NT2/D1 (cell line): ENCODE measurements around the gene TMEM240.

ENCODE experiments used
- DNase-seq: peaks from one replicate; pipeline ENCODE4 v3.0.0-alpha.2; 2011; ENCODE audit warnings: low read depth, low spot score
- H3K27me3 ChIP-seq: 2 replicates; pipeline ENCODE4 v1.6.0; 2011; ENCODE audit warnings: mild to moderate bottlenecking; ENCODE audit not compliant: insufficient read length, insufficient read depth
- H3K36me3 ChIP-seq: 2 replicates; pipeline ENCODE4 v1.6.1; 2011; ENCODE audit warnings: mild to moderate bottlenecking, low read length, mixed read lengths; ENCODE audit not compliant: insufficient read depth, insufficient read length
- H3K4me1 ChIP-seq: 2 replicates; pipeline ENCODE4 v1.5.1; 2011; ENCODE audit not compliant: insufficient read depth, insufficient read length
- H3K4me3 ChIP-seq: 2 replicates; pipeline ENCODE4 v1.5.1; 2011; ENCODE audit warnings: low read depth; ENCODE audit not compliant: insufficient read length
- H3K9ac ChIP-seq: 2 replicates; pipeline ENCODE4 v1.6.0; 2011; ENCODE audit warnings: low read depth; ENCODE audit not compliant: insufficient read length
- H3K9me3 ChIP-seq: 2 replicates; pipeline ENCODE4 v1.5.1; 2011; ENCODE audit warnings: mild to moderate bottlenecking, low read length; ENCODE audit not compliant: insufficient read depth
- SUZ12 ChIP-seq: IDR thresholded peaks from 2 replicates; pipeline ENCODE4 v1.6.1; 2011; ENCODE audit not compliant: insufficient read length, insufficient read depth; ENCODE audit errors: extremely low read depth
- YY1 ChIP-seq: IDR thresholded peaks from 2 replicates; pipeline ENCODE4 v1.6.1; 2011; ENCODE audit not compliant: insufficient read length, insufficient read depth
- ZNF274 ChIP-seq: IDR thresholded peaks from 2 replicates; pipeline ENCODE4 v1.6.1; 2011; ENCODE audit warnings: mild to moderate bottlenecking, low read depth, low read length

The TMEM240 gene

DNA sequence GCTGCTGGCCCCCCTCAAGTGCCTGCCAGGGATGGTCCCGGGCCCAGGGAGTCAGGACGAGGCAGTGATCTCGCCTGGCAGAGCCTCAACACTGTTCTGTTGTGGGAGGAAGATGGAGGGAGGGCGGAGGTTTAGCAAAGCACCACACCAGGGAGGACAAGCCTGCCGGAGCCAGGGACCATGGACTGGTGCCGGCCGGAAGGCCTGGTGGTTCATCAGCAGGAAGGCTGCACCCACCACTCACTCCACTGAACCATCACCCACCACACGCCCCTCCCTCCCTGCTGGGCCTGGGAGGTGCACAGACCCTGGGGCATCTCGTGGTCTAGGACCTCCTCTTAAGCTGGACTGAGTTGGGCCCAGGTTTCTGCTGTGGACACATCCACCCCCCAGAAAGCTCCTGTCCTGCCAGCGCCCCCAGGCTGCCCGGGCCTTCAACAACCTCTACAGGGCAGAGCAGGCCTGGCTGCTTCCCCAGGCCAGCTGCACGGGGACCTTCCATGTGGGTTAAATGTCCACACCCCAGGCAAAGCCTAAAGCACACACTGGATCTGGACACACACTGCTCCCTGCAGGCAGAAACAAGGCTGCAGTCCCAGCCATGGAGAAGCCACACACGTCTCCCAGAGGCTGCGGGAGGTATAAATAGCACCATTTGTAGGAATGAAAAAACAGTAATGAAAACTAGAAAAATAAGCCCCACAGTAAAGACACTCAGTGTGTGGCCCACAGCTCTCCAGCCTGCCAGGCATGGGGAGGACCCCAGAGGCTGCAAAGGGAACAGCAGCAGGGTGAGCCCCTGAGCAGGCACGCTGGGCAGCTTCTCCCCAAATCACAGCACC, 10.4 kb upstream of the TMEM240 start:
- Histone ChIP-seq H3K27me3 (no peaks in the 10 kb centered on the region), H3K9ac (no peak overlapping the region), H3K36me3 (peaks cover 74% of the 10 kb centered on the region), H3K4me3 (no peak overlapping the region), H3K9me3 (no peaks in the 10 kb centered on the region), H3K4me1 (peaks cover 20% of the 10 kb centered on the region)
- no peak for DNase-seq
- no peak for TF ChIP-seq SUZ12
- TF ChIP-seq ZNF274 = no peak
- TF ChIP-seq YY1 = no peak

GRCh38 chr1:1550087-1550486, 9.7 kb upstream of the TMEM240 start:
- peaks cover 20% of the 10 kb centered on the region for H3K4me1 ChIP-seq
- H3K4me3 ChIP-seq = no peak overlapping the region
- no peaks in the 10 kb centered on the region for H3K27me3 ChIP-seq
- TF ChIP-seq SUZ12 (no peak), YY1 (no peak), ZNF274 (no peak)
- no peak overlapping the region for H3K9ac ChIP-seq
- DNase-seq = no peak
- no peaks in the 10 kb centered on the region for H3K9me3 ChIP-seq
- H3K36me3 ChIP-seq = peaks cover 73% of the 10 kb centered on the region

GRCh38 chr1:1548591-1548990, 8.2 kb upstream of the TMEM240 start:
- Histone ChIP-seq H3K9ac (no peak overlapping the region), H3K36me3 (peaks cover 70% of the 10 kb centered on the region), H3K4me1 (peaks cover 16% of the 10 kb centered on the region), H3K27me3 (no peaks in the 10 kb centered on the region), H3K4me3 (no peak overlapping the region), H3K9me3 (no peaks in the 10 kb centered on the region)
- no peak for TF ChIP-seq ZNF274
- no peak for TF ChIP-seq YY1
- no peak for TF ChIP-seq SUZ12
- DNase-seq = no peak

DNA sequence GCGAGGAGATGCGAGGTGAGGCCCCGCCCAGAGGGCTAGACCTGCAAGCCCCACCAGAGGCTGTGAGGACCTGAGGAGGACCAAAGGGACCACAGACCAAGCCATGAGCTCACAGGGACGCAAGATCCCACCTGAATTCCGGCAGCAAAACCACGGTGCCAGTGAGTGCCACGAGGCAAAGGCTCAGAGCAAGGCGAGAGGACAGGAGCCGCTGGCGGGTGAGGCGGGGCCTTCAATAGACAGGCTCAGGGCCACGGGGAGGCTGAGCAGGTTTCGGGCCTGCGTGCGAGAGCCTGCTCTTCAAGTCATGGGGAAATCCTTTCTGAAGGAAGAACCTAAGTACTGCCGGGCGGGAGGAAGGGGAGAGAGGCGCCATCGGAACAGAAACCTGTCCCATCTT, 7.1 kb upstream of the TMEM240 start:
- Histone ChIP-seq H3K27me3 (no peaks in the 10 kb centered on the region), H3K9ac (no peak overlapping the region), H3K36me3 (peaks cover 75% of the 10 kb centered on the region), H3K9me3 (no peaks in the 10 kb centered on the region), H3K4me3 (no peak overlapping the region), H3K4me1 (peaks cover 16% of the 10 kb centered on the region)
- TF ChIP-seq ZNF274 = no peak
- TF ChIP-seq SUZ12 = no peak
- TF ChIP-seq YY1 = no peak
- no peak for DNase-seq

DNA sequence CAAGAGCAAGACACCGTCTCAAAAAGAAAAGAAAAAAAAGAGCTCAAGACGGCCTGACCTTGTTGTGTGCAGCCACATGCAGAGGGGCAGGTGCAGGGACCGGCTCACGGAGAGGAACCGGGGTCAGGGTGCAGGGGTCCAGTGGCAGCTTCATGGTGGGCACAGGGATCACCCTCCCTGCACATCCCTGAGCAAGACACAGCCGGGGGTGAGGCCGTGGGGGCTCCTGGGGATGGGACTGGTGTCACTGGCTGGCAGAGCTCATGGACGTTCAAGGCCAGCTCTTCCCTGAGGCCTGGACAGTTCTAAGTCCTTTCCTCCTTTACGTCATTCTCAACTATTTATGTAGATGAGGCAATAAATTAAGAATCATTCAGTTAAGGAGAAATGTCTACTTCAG, 6.6 kb upstream of the TMEM240 start:
- Histone ChIP-seq H3K36me3 (peaks cover 75% of the 10 kb centered on the region), H3K27me3 (no peaks in the 10 kb centered on the region), H3K4me1 (peaks cover 16% of the 10 kb centered on the region), H3K9me3 (no peaks in the 10 kb centered on the region), H3K4me3 (no peak overlapping the region), H3K9ac (no peak overlapping the region)
- TF ChIP-seq SUZ12 = no peak
- DNase-seq = no peak

- no peak overlapping the region for H3K4me3 ChIP-seq
- peaks cover 77% of the 10 kb centered on the region for H3K36me3 ChIP-seq
- no peaks in the 10 kb centered on the region for H3K27me3 ChIP-seq
- no peak for DNase-seq
- no peaks in the 10 kb centered on the region for H3K9me3 ChIP-seq
- peaks cover 10% of the 10 kb centered on the region for H3K4me1 ChIP-seq
- TF ChIP-seq ZNF274 = no peak
- no peak for TF ChIP-seq SUZ12
- TF ChIP-seq YY1 = no peak
- no peak overlapping the region for H3K9ac ChIP-seq
Observed at GRCh38 chr1:1545946-1546737, 5.7 kb upstream of the TMEM240 start.

DNA sequence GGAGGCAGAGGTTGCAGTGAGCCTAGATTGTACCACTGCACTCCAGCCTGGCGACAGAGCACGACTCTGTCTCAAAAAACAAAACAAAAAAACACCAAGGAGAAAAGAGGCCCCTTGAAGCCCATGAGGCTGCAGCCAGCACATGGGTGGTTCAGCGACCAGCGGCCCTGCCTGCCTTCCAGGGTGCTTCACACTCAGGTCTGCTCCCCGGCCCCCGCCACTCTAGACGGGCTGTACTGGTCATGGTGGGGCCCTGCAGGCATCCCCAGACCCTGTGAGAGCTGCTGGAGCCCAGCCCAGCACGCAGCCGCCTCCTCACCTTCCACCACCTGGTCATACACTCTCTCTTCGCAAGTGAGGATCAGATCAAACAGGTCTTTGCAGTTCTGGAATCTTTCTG, 4.1 kb upstream of the TMEM240 start:
- Histone ChIP-seq H3K27me3 (no peaks in the 10 kb centered on the region), H3K4me3 (no peak overlapping the region), H3K9ac (no peak overlapping the region), H3K36me3 (peaks cover 71% of the 10 kb centered on the region), H3K9me3 (no peaks in the 10 kb centered on the region), H3K4me1 (peaks cover 6% of the 10 kb centered on the region)
- DNase-seq = no peak
- no peak for TF ChIP-seq YY1
- TF ChIP-seq ZNF274 = no peak
- TF ChIP-seq SUZ12 = no peak
